KMS-11 (cell line): ENCODE data around the gene C16orf82.

ENCODE experiments used
- H2AFZ ChIP-seq: fragments of 200-600 bp; sonication (generic); 2 replicates; pipeline ENCODE4 v1.6.1; 2016; ENCODE audit warnings: antibody characterized with exemption, mixed run types, low read depth
- H3K27ac ChIP-seq: fragments of 200-600 bp; sonication (generic); 2 replicates; pipeline ENCODE4 v1.6.1; 2016; ENCODE audit warnings: mild to moderate bottlenecking, mixed run types
- H3K27me3 ChIP-seq: fragments of 200-600 bp; sonication (generic); 2 replicates; pipeline ENCODE4 v1.6.1; 2017; ENCODE audit warnings: mild to moderate bottlenecking, low read depth, mixed run types, moderate library complexity; ENCODE audit not compliant: insufficient read depth
- H3K36me3 ChIP-seq: fragments of 200-600 bp; sonication (generic); 2 replicates; pipeline ENCODE4 v1.6.1; 2017; ENCODE audit warnings: mild to moderate bottlenecking, mixed run types; ENCODE audit not compliant: insufficient read depth
- H3K4me1 ChIP-seq: fragments of 200-600 bp; sonication (generic); 2 replicates; pipeline ENCODE4 v1.6.1; 2016; ENCODE audit warnings: mild to moderate bottlenecking, low read depth, mixed run types; ENCODE audit not compliant: poor library complexity, severe bottlenecking
- H3K4me2 ChIP-seq: fragments of 200-600 bp; sonication (generic); 2 replicates; pipeline ENCODE4 v1.7.0; 2016; ENCODE audit warnings: mild to moderate bottlenecking, mixed run types
- H3K4me3 ChIP-seq: fragments of 200-600 bp; sonication (generic); IDR thresholded peaks from 2 replicates; pipeline ENCODE4 v1.6.1; 2017; ENCODE audit warnings: low read depth, low read length, mixed read lengths; ENCODE audit not compliant: insufficient read depth
- H3K79me2 ChIP-seq: fragments of 200-600 bp; sonication (generic); 2 replicates; pipeline ENCODE4 v1.6.1; 2016; ENCODE audit warnings: low read depth, mixed run types; ENCODE audit not compliant: insufficient read depth
- H3K9ac ChIP-seq: fragments of 200-600 bp; sonication (generic); 2 replicates; pipeline ENCODE4 v1.6.1; 2016; ENCODE audit warnings: mild to moderate bottlenecking, mixed run types
- H4K20me1 ChIP-seq: fragments of 200-600 bp; sonication (generic); 2 replicates; pipeline ENCODE4 v1.6.1; 2016; ENCODE audit warnings: mild to moderate bottlenecking, mixed run types; ENCODE audit not compliant: insufficient read depth
- CTCF ChIP-seq: fragments of 200-600 bp; sonication (generic); conservative IDR thresholded peaks from 2 replicates; pipeline ENCODE4 v1.6.1; 2017; ENCODE audit warnings: low read depth, mild to moderate bottlenecking, antibody characterized with exemption, low read length, moderate library complexity, mixed read lengths

The C16orf82 gene

GRCh38 chr16:27102701-27103575, 36.2 kb downstream of the C16orf82 start:
- no peaks in the 10 kb centered on the region for H3K36me3 ChIP-seq
- no peaks in the 10 kb centered on the region for H3K27me3 ChIP-seq
- no peaks in the 10 kb centered on the region for H3K79me2 ChIP-seq
- H3K4me2 ChIP-seq: no peak overlapping the region
- H2AFZ ChIP-seq: no peak overlapping the region
- no peak overlapping the region for H3K27ac ChIP-seq
- H3K4me1 ChIP-seq: no peaks in the 10 kb centered on the region
- TF ChIP-seq CTCF: no peak
- no peak overlapping the region for H3K4me3 ChIP-seq
- no peak overlapping the region for H3K9ac ChIP-seq
- no peaks in the 10 kb centered on the region for H4K20me1 ChIP-seq

- Histone ChIP-seq H3K4me3 (no peak overlapping the region), H4K20me1 (no peaks in the 10 kb centered on the region), H3K4me2 (no peak overlapping the region), H2AFZ (no peak overlapping the region), H3K36me3 (no peaks in the 10 kb centered on the region), H3K27ac (no peak overlapping the region), H3K9ac (no peak overlapping the region), H3K4me1 (no peaks in the 10 kb centered on the region), H3K79me2 (no peaks in the 10 kb centered on the region), H3K27me3 (no peaks in the 10 kb centered on the region)
- no peak for TF ChIP-seq CTCF
These were observed 37.2 kb downstream of the C16orf82 start for GRCh38 chr16:27103954-27104353.

- no peak overlapping the region for H3K4me2 ChIP-seq
- no peaks in the 10 kb centered on the region for H3K4me1 ChIP-seq
- no peaks in the 10 kb centered on the region for H3K27me3 ChIP-seq
- H4K20me1 ChIP-seq: no peaks in the 10 kb centered on the region
- no peak overlapping the region for H3K9ac ChIP-seq
- no peak overlapping the region for H3K4me3 ChIP-seq
- H2AFZ ChIP-seq: no peak overlapping the region
- H3K36me3 ChIP-seq: no peaks in the 10 kb centered on the region
- no peak overlapping the region for H3K27ac ChIP-seq
- TF ChIP-seq CTCF: no peak
- H3K79me2 ChIP-seq: no peaks in the 10 kb centered on the region
These were observed 39.6 kb downstream of the C16orf82 start for GRCh38 chr16:27106305-27106704.

- H3K36me3 ChIP-seq: no peaks in the 10 kb centered on the region
- no peaks in the 10 kb centered on the region for H3K27me3 ChIP-seq
- H2AFZ ChIP-seq: no peak overlapping the region
- H3K4me2 ChIP-seq: no peak overlapping the region
- no peaks in the 10 kb centered on the region for H4K20me1 ChIP-seq
- H3K9ac ChIP-seq: no peak overlapping the region
- TF ChIP-seq CTCF: no peak
- H3K4me1 ChIP-seq: no peaks in the 10 kb centered on the region
- H3K27ac ChIP-seq: no peak overlapping the region
- no peaks in the 10 kb centered on the region for H3K79me2 ChIP-seq
- no peak overlapping the region for H3K4me3 ChIP-seq
These were observed 40.5 kb downstream of the C16orf82 start for GRCh38 chr16:27107185-27107592.
